Keratinocyte (primary cell): ENCODE measurements around the gene RBM47. TPM values are rescaled to one million over a fixed set of nuclear protein-coding genes. Genes with fewer than 3 reads are reported as not detected.

Source experiments
- DNase-seq: peaks from one replicate; pipeline ENCODE4 v3.0.0-alpha.2; 2011; ENCODE audit warnings: low read depth, missing footprints, low spot score
- FAIRE-seq: peaks from 2 replicates; lab custom pipeline; 2011; peaks lifted over from hg19 to GRCh38; lab: Jason Lieb, UNC
- H2AFZ ChIP-seq: 2 replicates; pipeline ENCODE4 v1.6.0; 2012; ENCODE audit warnings: low read length, control low read depth, inconsistent platforms; ENCODE audit not compliant: control insufficient read depth
- H3K27ac ChIP-seq: 2 replicates; pipeline ENCODE4 v1.5.1; 2011; ENCODE audit warnings: low read length; ENCODE audit not compliant: control insufficient read depth, insufficient read depth
- H3K27me3 ChIP-seq: 3 replicates; pipeline ENCODE4 v1.6.0; 2011; ENCODE audit warnings: low read length; ENCODE audit not compliant: control insufficient read depth, insufficient read depth; ENCODE audit errors: extremely low read depth
- H3K36me3 ChIP-seq, 2 experiments: 2 replicates in 1 of 2; 3 replicates in 1 of 2; pipeline ENCODE4 v1.5.1; 2011; ENCODE audit warnings: low read length in 2 of 2, mild to moderate bottlenecking in 1 of 2; ENCODE audit not compliant: control insufficient read depth in 2 of 2, insufficient read depth in 2 of 2; ENCODE audit errors: extremely low read depth in 1 of 2
- H3K4me1 ChIP-seq: 3 replicates; pipeline ENCODE4 v1.5.1; 2011; ENCODE audit warnings: low read length; ENCODE audit not compliant: control insufficient read depth, insufficient read depth; ENCODE audit errors: extremely low read depth
- H3K4me2 ChIP-seq: 3 replicates; pipeline ENCODE4 v1.6.0; 2011; ENCODE audit warnings: low read depth, low read length; ENCODE audit not compliant: control insufficient read depth, insufficient read depth; ENCODE audit errors: extremely low read depth
- H3K4me3 ChIP-seq, 3 experiments: fragments of 200-600 bp in 1 of 3; sonication (generic) in 1 of 3; 2 replicates in 2 of 3; 3 replicates in 1 of 3; pipeline ENCODE4 v1.5.1; 2011 to 2016; ENCODE audit warnings: low read length in 3 of 3, mild to moderate bottlenecking in 3 of 3, control low read depth in 2 of 3, inconsistent platforms in 1 of 3, low read depth in 1 of 3, mixed read lengths in 1 of 3, mixed run types in 1 of 3, moderate library complexity in 1 of 3; ENCODE audit not compliant: control insufficient read depth in 2 of 3, insufficient read depth in 2 of 3; ENCODE audit errors: extremely low read depth in 1 of 3
- H3K79me2 ChIP-seq: 2 replicates; pipeline ENCODE4 v1.6.0; 2012; ENCODE audit warnings: low read length; ENCODE audit not compliant: control insufficient read depth, insufficient read depth
- H3K9ac ChIP-seq: 3 replicates; pipeline ENCODE4 v1.6.0; 2011; ENCODE audit warnings: low read length; ENCODE audit not compliant: control insufficient read depth, insufficient read depth; ENCODE audit errors: extremely low read depth
- H3K9me1 ChIP-seq: 3 replicates; pipeline ENCODE4 v1.6.0; 2011; ENCODE audit warnings: low read length; ENCODE audit not compliant: control insufficient read depth, insufficient read depth; ENCODE audit errors: extremely low read depth
- H3K9me3 ChIP-seq: 2 replicates; pipeline ENCODE4 v1.5.1; 2012; ENCODE audit warnings: low read depth, low read length; ENCODE audit not compliant: control insufficient read depth
- H4K20me1 ChIP-seq: 3 replicates; pipeline ENCODE4 v1.6.0; 2011; ENCODE audit warnings: low read length; ENCODE audit not compliant: control insufficient read depth, insufficient read depth; ENCODE audit errors: extremely low read depth
- CTCF ChIP-seq, 3 experiments: IDR thresholded peaks in 1 of 3; conservative IDR thresholded peaks in 1 of 3; optimal IDR thresholded peaks in 1 of 3; 2 replicates in 2 of 3; 3 replicates in 1 of 3; pipeline versions ENCODE3 to v1.5.1; 2011; ENCODE audit warnings: low read length in 3 of 3, mild to moderate bottlenecking in 3 of 3, moderate library complexity in 2 of 3, control low read depth in 1 of 3, inconsistent platforms in 1 of 3; ENCODE audit not compliant: insufficient read depth in 2 of 3; ENCODE audit errors: extremely low read depth in 1 of 3
- EZH2 ChIP-seq: IDR thresholded peaks from one replicate; pipeline ENCODE4 v1.6.1; 2012; ENCODE audit warnings: inconsistent platforms, mild to moderate bottlenecking, low read length, moderate library complexity
- dilution Hi-C: fragments of 300-500 bp; cut with MboI; formaldehyde crosslinking; loops from one replicate; pipeline ENCODE4 v1.7.0; 2020; ENCODE audit warnings: low sequenced_read_pairs; ENCODE audit not compliant: extremely low pct_ligation_motif_present
- polyA plus RNA-seq, 5 experiments: library from polyadenylated mRNA; depleted of rRNA in 3 of 5; stranded (reverse) in 3 of 5; stranded (forward) in 1 of 5; unstranded in 1 of 5; fragments of >200 nt; gene quantifications; 1 replicate in 1 of 5; 2 replicates in 3 of 5; 3 replicates in 1 of 5; pipeline versions ENCODE4 v1.2.1 to v1.2.3, GENCODE V29; 2011 to 2012; ENCODE audit warnings: missing spikeins in 2 of 5, low read depth in 1 of 5, low replicate concordance in 1 of 5

RBM47 gene
- polyA plus RNA-seq, 1 donor (not counting 4 experiments of a cell fraction or from before 2014, with no cell fraction given): 6.9 TPM

GRCh38 chr4:40559585-40560465 is 69.8 kb downstream of the RBM47 start:
- no peak for TF ChIP-seq CTCF (optimal IDR thresholded peaks at IDR 0.05 in 1 of 3, IDR thresholded peaks at IDR 0.05 in 1 of 3, conservative IDR thresholded peaks at IDR 0.05 in 1 of 3; ENCODE audit: extremely low read depth in 1 of 3, insufficient read depth in 2 of 3, low read length in 3 of 3)
- H3K9me1 ChIP-seq: no peaks in the 10 kb centered on the region
- no peaks in the 10 kb centered on the region for H3K79me2 ChIP-seq
- FAIRE-seq (no peak), DNase-seq (no peak)
- no peak overlapping the region for H3K4me2 ChIP-seq
- H3K4me1 ChIP-seq: peaks cover 5% of the 10 kb centered on the region
- no peaks in the 10 kb centered on the region for H4K20me1 ChIP-seq
- no peak overlapping the region for H3K4me3 ChIP-seq
- dilution Hi-C loops: no loop called here
- no peak overlapping the region for H3K27ac ChIP-seq
- H3K9me3 ChIP-seq: no peaks in the 10 kb centered on the region
- H3K9ac ChIP-seq: no peak overlapping the region
- H3K27me3 ChIP-seq: no peaks in the 10 kb centered on the region
- no peaks in the 10 kb centered on the region for H3K36me3 ChIP-seq
- H2AFZ ChIP-seq: no peak overlapping the region

- H3K27ac ChIP-seq: no peak overlapping the region
- H2AFZ ChIP-seq: no peak overlapping the region
- H3K4me3 ChIP-seq: no peak overlapping the region
- peaks cover 3% of the 10 kb centered on the region for H3K4me1 ChIP-seq
- FAIRE-seq (no peak), DNase-seq (no peak)
- no peaks in the 10 kb centered on the region for H3K36me3 ChIP-seq
- TF ChIP-seq EZH2 (no peak), CTCF (optimal IDR thresholded peaks at IDR 0.05 in 1 of 3, IDR thresholded peaks at IDR 0.05 in 1 of 3, conservative IDR thresholded peaks at IDR 0.05 in 1 of 3; ENCODE audit: extremely low read depth in 1 of 3, insufficient read depth in 2 of 3, low read length in 3 of 3) (no peak)
- H4K20me1 ChIP-seq: no peaks in the 10 kb centered on the region
- no peaks in the 10 kb centered on the region for H3K27me3 ChIP-seq
- H3K79me2 ChIP-seq: no peaks in the 10 kb centered on the region
- H3K9me1 ChIP-seq: no peaks in the 10 kb centered on the region
- no peak overlapping the region for H3K4me2 ChIP-seq
- no peaks in the 10 kb centered on the region for H3K9me3 ChIP-seq
- no peak overlapping the region for H3K9ac ChIP-seq
- dilution Hi-C loops: no loop called here
These were observed 71.9 kb downstream of the RBM47 start for GRCh38 chr4:40557736-40558135.
